Adipose tissue (tissue), 3 donors: Measurements from ENCODE around the gene CHSY1. TPM values are rescaled to one million over a fixed set of nuclear protein-coding genes. Genes with fewer than 3 reads are reported as not detected.

Experiments
- H3K27ac ChIP-seq: one replicate; pipeline ENCODE4 v1.5.1; 2013; ENCODE audit warnings: low read depth, low read length
- WGBS, 3 donors: extraction: QIAGEN DNeasy Blood & Tissue Kit; methylation state at CpG; one replicate each; pipeline ENCODE4 v1.1.7; 2013; 5-methylcytosine and 5-hydroxymethylcytosine counted together
- polyA plus RNA-seq, 3 donors: library from polyadenylated mRNA; stranded (reverse); fragments of 200-250 nt; gene quantifications; one replicate each; pipeline ENCODE4 v1.2.3, GENCODE V29; 2013
- donor health status: healthy with polysubstance abuse.
- donor health status: Bipolar disorder and iron deficiency.
- donor health status: healthy.

Gene CHSY1
- polyA plus RNA-seq, 3 donors = 2.8 to 32.4 (median 21.3) TPM

- no peak overlapping the region for H3K27ac ChIP-seq
- 88 to 93% (median 89%) methylated on average over 16 of the region's 16 CpGs for WGBS, 3 donors
Measured at GRCh38 chr15:101198031-101198575, 53.7 kb downstream of the CHSY1 start.

GRCh38 chr15:101194546-101195125 lies 57.2 kb downstream of the CHSY1 start:
- H3K27ac ChIP-seq = no peak overlapping the region

GRCh38 chr15:101193806-101194545 lies 57.9 kb downstream of the CHSY1 start:
- H3K27ac ChIP-seq = no peak overlapping the region
- 53 to 82% (median 57%) methylated on average over 10 of the region's 10 CpGs for WGBS, 3 donors

More at GRCh38 chr15:101194546-101195125, 57.2 kb downstream of the CHSY1 start:
- 52 to 84% (median 57%) methylated on average over 8 of the region's 8 CpGs for WGBS, 3 donors

DNA sequence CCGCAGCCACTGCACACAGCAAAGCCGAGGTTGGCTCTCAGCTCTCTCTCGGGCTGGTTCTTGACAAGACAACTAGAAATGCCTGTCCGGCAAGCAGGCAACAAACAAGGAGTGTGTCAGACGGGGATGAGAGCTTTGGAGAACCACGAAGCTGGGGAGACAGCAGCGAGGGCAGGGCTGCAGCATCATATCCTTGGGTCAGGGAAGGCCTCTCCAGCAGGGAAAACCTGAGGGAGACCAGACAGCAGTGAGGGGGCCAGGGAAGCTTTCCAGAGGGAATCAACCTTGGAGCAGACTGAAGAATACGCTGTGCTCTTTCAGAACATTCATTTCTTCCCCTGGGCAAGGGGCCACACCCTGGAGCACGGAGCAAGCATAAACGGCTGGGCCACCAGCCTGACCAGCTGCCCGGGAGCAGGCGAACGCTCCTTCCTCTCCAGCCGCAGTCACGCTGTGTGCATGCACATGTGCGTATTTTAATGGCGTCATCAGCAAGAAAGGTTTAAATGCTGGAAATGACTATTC lies 58.7 kb downstream of the CHSY1 start:
- peak overlapping the region; percentile 52 for H3K27ac ChIP-seq
- WGBS, 3 donors = 56 to 77% (median 66%) methylated on average over 17 of the region's 17 CpGs

GRCh38 chr15:101192081-101192480 lies 59.8 kb downstream of the CHSY1 start:
- H3K27ac ChIP-seq = no peak overlapping the region
- 65 to 88% (median 84%) methylated on average over 3 of the region's 3 CpGs for WGBS, 3 donors

DNA sequence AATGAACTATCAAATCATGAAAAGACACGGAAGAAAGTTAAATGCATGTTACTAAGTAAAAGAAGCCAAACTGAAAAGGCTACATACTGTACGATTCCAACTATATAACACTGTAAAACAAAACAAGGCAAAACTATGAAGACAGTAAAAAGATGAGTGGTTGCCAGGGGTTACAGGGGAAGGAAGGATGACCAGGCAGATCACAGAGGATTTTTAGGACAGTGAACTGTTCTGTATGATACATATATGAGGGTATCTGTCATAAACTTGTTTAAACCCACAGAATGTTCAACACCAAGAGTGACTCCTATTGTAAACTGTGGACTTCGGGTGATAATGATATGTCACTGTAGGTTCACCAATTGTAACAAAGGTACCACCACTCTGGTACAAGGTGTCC lies 60.6 kb downstream of the CHSY1 start:
- 69 to 83% (median 77%) methylated on average over 3 of the region's 3 CpGs for WGBS, 3 donors
- H3K27ac ChIP-seq = no peak overlapping the region

DNA sequence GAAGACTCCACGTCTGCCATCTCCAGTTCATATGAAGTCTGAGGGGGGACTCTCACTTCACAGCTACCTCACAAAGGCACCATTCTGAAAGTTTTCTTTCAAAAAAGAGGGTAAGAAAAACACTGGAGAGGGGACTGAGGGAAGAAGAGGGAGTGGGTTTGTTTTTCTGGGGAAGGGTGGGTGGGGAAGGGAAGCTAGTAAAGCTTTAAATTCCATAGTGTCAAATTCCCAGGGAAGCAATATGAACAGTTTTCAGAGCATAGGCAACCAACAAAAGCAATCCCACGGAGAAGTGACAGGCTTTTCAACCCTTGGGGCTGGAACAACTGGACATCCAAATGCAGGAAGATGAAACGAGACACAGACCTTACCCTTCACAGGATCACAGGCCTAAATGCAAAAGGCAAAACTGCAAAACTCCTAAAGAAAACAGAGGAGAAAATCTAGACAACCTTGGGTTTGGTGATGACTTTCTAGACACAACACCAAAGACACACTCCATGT lies 61.7 kb downstream of the CHSY1 start:
- H3K27ac ChIP-seq = peak overlapping the region; percentile 42
- WGBS, 3 donors = 66 to 77% (median 68%) methylated on average over 3 of the region's 3 CpGs

DNA sequence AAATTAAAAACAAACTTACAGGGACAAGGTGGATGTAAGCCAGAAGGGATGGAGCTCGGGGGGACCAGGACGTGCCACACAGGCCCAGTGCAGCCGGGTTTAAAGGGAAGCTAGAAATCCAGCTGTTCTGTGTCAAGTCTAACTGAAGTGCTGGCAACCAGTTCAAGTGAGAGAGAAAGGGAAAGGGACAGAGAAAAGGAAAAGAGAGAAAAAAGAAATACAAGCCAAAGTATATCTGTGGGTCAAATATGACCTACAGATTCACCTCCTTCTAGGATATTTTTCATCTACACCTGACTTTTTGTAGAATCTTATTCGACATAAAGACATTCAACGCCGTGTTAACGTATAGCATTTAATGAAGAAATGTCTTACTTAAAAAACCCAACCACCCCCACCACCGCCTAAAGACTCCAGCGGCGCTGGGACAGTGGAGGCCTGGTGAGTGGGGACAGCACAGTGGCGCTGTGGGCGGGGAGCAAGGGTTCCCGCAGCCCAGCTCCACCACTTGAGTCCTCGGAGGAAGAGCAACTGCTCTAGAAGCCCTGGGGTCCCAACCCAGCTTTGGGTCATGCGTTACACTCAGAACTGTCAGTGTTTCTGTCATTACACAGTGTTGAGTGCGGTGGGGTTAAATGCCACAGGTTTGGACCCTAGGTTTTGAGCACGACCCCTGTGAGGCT lies 62.3 kb downstream of the CHSY1 start:
- no peak overlapping the region for H3K27ac ChIP-seq
- WGBS, 3 donors = 77 to 91% (median 82%) methylated on average over 17 of the region's 17 CpGs

GRCh38 chr15:101188637-101189408 lies 63.0 kb downstream of the CHSY1 start:
- 62 to 70% (median 63%) methylated on average over 29 of the region's 29 CpGs for WGBS, 3 donors
- H3K27ac ChIP-seq = peak overlapping the region; percentile 26

- H3K27ac ChIP-seq = peak overlapping the region; percentile 14
Measured at GRCh38 chr15:101187820-101188636, 63.8 kb downstream of the CHSY1 start.

GRCh38 chr15:101185770-101186169 lies 66.1 kb downstream of the CHSY1 start:
- H3K27ac ChIP-seq = no peak overlapping the region
- 81 to 91% (median 83%) methylated on average over 5 of the region's 5 CpGs for WGBS, 3 donors

More at GRCh38 chr15:101187820-101188636, 63.8 kb downstream of the CHSY1 start:
- whole genome bisulfite sequencing, 3 donors = 33 to 42% (median 39%) methylated on average over 18 of the region's 18 CpGs

DNA sequence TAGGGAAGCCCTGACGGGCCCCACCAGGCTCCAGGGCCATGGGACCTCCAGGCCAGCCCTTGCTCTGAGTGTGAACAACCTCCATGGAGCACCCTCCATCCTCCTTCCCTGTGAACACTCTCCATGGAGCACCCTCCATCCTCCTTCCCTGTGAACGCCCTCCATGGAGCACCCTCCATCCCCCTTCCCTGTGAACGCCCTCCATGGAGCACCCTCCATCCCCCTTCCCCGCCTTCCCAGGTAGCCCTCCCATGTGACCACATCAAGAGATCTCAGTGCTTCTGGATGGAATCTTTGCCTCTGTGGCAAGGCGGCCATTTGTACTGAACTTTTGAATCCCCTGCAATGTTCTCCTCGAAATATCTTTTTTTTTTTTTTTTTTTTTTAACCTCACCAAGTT lies 66.5 kb downstream of the CHSY1 start:
- 84 to 94% (median 91%) methylated on average over 6 of the region's 6 CpGs for WGBS, 3 donors
- no peak overlapping the region for H3K27ac ChIP-seq

DNA sequence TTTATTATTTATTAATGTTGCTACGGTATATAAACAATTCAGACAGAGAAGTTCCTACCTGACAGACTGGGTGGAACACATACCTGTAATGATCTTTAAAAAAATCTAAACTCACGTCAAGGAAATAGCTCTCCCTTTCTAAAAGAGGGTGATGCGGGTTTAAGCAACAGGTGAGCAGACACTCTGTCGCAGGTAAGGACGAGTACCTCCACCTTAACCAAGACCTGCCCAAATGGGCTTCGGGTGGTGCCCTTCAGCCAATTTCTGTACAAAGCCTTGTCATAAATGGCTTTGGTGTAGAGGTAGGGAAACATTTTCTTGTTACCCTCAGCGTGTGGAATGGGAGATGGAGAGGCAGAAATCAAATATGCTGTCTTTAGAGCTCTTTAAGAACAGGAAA lies 67.0 kb downstream of the CHSY1 start:
- 89 to 95% (median 94%) methylated on average over 7 of the region's 7 CpGs for WGBS, 3 donors
- no peak overlapping the region for H3K27ac ChIP-seq

DNA sequence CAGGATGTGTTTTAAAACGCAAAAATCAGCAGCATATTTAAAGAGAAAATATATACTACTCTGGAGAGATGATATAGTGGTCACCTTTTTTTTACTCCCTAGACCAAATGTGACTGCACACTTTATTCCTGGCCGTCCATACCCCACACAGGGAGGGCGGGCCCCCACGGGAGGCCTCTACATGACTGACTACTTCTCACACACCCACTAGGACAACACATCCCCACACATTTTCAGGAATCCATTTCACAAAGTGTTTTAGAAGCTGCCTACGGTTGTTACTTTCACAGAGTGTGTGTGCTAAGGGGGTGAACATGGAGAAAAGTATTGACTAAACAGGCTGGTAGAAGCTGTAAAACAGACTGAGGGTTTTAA lies 67.9 kb downstream of the CHSY1 start:
- 72 to 83% (median 72%) methylated on average over 5 of the region's 5 CpGs for WGBS, 3 donors
- H3K27ac ChIP-seq = no peak overlapping the region

GRCh38 chr15:101183226-101183930 lies 68.5 kb downstream of the CHSY1 start:
- WGBS, 3 donors = 60 to 86% (median 65%) methylated on average over 9 of the region's 9 CpGs
- H3K27ac ChIP-seq = no peak overlapping the region

- WGBS, 3 donors = 73 to 85% (median 85%) methylated on average over 4 of the region's 4 CpGs
Measured at GRCh38 chr15:101182215-101182614, 69.6 kb downstream of the CHSY1 start.

DNA sequence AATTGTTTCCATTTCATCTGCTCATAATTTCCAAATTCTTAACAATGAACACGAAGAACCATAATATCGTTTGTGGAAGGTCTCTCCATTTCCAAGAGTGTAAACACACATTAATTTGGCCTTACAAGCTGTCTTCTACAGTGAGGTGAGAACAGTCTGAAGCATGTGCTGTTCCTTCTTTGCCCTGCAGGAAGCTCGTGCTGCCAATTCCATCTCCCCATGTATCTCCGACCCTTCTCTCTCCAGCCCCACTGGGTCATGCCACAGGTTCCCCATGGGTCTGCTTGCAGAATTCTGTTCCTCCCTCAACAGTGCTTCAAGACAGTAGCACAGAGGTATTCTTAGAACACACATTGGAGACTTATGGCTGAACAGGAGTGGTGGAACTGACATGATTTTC lies 70.5 kb downstream of the CHSY1 start:
- WGBS, 3 donors = 92 to 96% (median 94%) methylated on average over 4 of the region's 4 CpGs
- no peak overlapping the region for H3K27ac ChIP-seq

More at GRCh38 chr15:101182215-101182614, 69.6 kb downstream of the CHSY1 start:
- H3K27ac ChIP-seq = no peak overlapping the region
